Embryonic facial prominence (tissue), 1 donor: Measurements from ENCODE around the gene AHNAK2.

Source experiments
- DNase-seq: peaks from one replicate; pipeline ENCODE4 v3.0.0-alpha.2; 2016; ENCODE audit errors: extremely low spot score

The AHNAK2 gene

GRCh38 chr14:105012171-105012985, 34.2 kb upstream of the AHNAK2 start:
- DNase-seq, result no peak

- no peak for DNase-seq
These were observed 33.3 kb upstream of the AHNAK2 start for GRCh38 chr14:105011312-105011990.

GRCh38 chr14:105010891-105011291, 32.7 kb upstream of the AHNAK2 start:
- no peak for DNase-seq

- no peak for DNase-seq
These were observed 31.9 kb upstream of the AHNAK2 start for GRCh38 chr14:105010106-105010505.

- no peak for DNase-seq
These were observed 29.6 kb upstream of the AHNAK2 start for GRCh38 chr14:105007593-105008264.

GRCh38 chr14:105006831-105007592, 28.8 kb upstream of the AHNAK2 start:
- no peak for DNase-seq

DNA sequence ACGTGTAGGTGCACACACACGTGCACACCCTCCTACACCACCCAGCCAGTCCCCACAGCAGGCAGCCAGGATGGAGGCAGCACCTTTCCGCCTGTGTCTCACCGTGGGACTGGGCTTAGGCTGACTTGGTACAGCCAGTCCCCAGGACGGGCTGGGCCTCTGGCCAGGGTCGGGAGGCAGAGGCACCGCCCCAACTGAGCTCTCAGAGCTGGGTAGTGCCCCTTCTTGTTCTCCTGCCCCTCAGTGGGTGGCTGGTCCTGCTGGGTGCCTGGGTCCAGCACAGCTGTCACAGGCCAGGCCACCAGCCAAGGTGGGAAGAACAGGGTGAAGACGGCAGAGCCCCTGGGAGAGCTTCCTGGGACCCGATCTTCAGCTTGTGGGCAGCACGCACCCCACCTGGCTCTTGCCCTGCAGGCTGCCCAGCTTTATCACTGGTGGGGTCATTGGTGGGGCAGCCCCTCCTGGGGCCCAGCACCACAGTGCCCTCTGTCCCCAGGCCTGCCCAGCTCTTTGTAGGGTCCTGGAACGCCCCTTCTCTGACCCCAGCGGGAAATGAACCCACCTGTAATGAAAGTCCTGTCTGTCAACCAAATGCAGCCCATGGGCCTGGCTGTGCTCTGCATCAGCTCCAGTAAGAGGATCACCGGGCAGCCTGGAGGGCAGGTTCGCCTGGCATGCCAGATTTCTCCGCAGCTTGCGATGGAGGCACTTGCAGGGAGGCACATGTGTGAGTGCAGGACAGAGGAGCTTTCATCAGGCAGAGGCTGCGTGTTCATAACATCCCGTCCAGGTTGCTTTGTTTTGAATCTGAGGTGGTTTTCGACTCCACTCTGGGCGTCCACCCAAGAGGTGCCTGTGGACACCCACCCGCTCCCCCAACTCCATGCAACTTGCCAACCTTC, 28.0 kb upstream of the AHNAK2 start:
- no peak for DNase-seq

DNA sequence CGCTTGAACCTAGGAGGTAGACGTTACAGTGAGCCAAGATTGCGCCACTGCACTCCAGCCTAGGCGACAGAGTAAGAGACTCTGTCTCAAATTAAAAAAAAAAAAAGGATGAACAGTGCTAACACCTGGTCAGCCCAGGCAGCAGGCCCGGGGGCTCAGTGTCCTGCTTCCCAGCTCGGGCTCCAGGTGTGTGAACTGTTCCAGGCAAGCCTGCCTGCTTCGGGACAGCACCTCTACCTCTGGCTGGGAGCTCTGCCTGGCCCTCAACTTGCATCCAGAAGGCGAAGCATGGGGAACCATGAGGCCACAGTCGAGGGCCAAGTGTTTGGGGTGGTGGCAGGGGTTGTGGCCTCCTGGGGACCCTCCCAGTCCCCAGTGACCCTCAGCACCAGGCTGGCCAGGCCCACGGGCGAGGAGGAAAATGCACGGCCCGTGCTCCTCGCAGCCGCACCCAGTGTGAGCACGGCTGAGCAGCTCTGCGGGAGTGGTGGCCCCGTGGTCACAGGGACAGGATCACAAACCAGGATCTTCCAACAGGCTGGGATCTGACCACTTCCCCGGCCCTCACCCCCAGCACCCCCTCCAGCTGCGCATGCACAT, 27.3 kb upstream of the AHNAK2 start:
- no peak for DNase-seq

- DNase-seq, result no peak
These were observed 21.2 kb upstream of the AHNAK2 start for GRCh38 chr14:104999361-104999760.

DNA sequence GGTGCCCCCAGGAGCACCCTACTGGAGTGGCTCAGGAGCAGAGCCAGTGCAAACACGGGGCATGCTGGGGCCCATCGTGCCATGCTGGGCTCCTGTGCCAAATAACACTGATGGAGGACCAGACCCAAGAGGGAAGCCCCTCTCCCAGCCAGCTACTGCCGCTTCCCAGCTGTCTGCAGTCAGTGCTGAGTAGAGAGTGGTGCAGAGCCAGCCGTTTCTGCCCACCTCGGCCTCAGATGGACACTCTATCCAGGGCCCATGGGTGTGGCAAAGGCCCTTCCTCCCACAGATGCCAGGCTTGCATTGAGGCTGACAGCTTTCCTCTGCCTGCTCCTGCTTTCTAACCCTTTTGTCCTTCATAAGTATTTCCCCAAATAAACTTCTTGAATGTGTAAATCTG, 20.6 kb upstream of the AHNAK2 start:
- DNase-seq, result no peak

DNA sequence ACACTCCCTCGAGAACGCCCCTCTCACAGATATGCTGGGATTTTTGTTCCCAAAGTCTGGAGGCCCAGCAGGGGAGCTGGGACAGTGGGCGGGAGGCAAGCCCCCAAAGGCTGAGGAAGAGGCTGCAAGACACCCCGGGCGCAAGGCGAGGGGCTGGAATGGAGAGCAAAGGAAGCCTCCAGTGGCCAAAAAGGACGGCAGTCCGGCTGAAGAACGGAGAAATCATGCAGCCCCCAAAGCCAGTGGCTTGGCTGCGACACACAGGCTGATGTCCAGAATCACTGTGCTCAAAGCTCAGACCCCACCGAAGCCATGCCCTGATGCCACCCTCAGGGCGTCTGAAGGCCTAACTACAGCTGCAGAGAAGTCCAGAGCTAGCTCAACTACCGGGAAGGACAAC, 18.3 kb upstream of the AHNAK2 start:
- DNase-seq, result no peak

GRCh38 chr14:104996032-104996431, 17.9 kb upstream of the AHNAK2 start:
- DNase-seq, result no peak

DNA sequence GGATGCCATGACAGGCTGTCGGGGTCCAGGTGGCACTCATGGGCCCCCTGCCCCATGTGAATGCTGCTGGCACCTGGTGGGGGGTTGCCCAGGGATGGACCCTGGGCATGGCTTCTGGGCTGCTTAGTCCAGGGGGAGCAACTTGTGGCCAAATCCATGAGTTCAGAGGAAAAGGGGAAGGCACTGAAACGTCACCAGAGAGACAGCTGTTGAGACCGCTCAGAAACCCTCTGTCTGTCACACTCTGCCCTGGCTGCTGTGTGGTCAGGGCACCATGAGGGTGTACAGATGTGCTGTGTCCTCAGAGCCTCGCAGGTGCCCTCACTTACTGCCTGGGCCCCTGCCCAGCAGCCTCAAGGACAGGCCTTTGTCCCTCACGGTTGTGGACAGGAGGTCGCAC, 16.8 kb upstream of the AHNAK2 start:
- DNase-seq, result no peak

GRCh38 chr14:104993808-104994591, 15.8 kb upstream of the AHNAK2 start:
- DNase-seq, result no peak

- DNase-seq, result no peak
These were observed 15.1 kb upstream of the AHNAK2 start for GRCh38 chr14:104993306-104993705.

GRCh38 chr14:104992501-104992900, 14.3 kb upstream of the AHNAK2 start:
- no peak for DNase-seq

DNA sequence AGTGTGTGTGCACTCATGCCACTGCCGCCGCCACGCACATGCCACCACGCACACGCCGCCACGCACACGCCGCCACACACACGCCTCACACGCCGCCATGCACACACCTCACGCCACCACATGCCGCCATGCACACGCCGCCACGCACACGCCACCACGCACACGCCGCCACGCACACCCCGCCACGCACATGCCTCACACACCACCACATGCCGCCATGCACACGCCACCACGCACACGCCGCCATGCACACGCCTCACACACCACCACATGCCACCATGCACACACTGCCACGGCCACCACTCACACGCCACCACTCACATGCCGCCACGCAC, 13.7 kb upstream of the AHNAK2 start:
- no peak for DNase-seq

DNA sequence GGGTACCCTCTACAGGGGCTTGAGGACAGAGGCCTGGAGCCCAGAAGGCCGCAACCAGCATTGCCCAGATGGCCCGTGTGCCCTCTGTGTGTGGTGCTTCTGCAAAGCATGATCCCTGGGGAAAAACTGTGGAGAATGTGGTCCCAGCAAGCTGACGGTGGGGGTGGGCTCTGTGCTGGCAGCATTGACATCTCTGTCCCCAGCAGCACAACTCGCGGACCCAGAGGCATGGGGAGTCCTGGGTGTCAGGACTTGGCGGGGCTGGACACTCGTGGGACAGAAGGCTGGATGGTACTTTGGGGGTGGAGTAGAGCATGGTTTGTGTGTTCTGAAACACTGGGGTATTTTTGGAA, 11.8 kb upstream of the AHNAK2 start:
- DNase-seq, result no peak

DNA sequence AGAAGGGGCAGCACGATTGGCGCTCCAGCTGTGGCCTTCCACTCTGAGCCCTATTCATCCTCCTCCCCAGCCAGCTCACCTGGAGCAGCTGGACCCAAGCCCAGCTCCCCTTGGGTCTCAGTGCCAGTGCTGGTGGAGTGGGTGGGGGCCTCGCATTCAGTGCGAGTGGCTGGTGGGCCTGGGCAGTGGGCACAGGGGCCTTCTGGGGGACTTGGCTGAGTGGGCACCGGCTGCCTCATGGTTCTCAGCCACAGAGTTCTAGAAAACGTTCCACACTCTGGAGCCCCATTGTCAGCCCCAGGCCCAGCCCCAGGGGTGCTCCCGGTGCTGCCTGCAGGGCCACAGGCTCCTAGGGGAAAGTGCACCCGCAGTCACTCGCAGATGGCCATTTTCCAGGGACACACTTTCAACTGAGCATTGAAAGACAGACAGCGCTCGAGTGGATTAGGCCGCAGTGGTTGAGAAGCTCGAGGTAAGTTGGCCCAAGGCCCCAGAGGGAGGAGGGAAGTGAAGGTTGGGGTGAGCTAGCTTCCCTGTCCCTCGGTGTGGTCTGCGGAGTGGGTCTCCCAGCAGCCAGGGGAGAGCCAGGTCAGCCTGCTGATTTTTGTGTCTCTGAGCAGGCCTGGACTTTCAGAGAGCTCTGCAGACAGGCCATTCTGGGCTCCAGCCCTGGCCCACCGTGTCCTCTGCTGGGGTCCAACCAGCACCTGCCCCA, 11.2 kb upstream of the AHNAK2 start:
- no peak for DNase-seq
